K562 (cell line): ENCODE data around the gene MAN1B1. TPM values are rescaled to one million over a fixed set of nuclear protein-coding genes. Genes with fewer than 3 reads are reported as not detected.
A peak's percentile ranks its signal among the peaks of the same experiment; 100 is the strongest.

ENCODE experiments used
- ATAC-seq: fragments of 200-7000 bp; cut with Tn5 transposase; 3 replicates; pipeline ENCODE4 v1.9.1; 2020; ENCODE audit warnings: moderate library complexity
- BruUV-seq: library from RNA; stranded (reverse); fragments of 400-500 nt; replicated peaks from 2 replicates; lab custom pipeline; 2021; lab: Mats Ljungman, UMichigan
- CTCF ChIA-PET: fragments of 300-600 bp; formaldehyde crosslinking; extraction: SDS; loops from one replicate; lab custom pipeline; 2021; ENCODE audit warnings: low intra/inter-chr PET ratio; lab: Yijun Ruan, JAX
- POLR2A ChIA-PET: fragments of 300-600, 350-650 bp; sonication (Branson Sonifier 250); formaldehyde crosslinking; extraction: SDS; loops from one replicate; lab custom pipeline; 2021; ENCODE audit warnings: antibody characterized with exemption, inconsistent platforms; lab: Yijun Ruan, JAX
- DNase-seq, 4 experiments: peaks; one replicate each; pipeline versions ENCODE4 v3.0.0 to v3.0.0-alpha.2; 2011 to 2018; ENCODE audit warnings: low spot score in 3 of 4, mixed read lengths in 3 of 4; ENCODE audit errors: extremely low read depth in 1 of 4
- FAIRE-seq: peaks from 2 replicates; lab custom pipeline; 2011; peaks lifted over from hg19 to GRCh38; lab: Jason Lieb, UNC
- H2AFZ ChIP-seq: 2 replicates; pipeline ENCODE4 v1.6.0; 2011; ENCODE audit warnings: low read depth, low read length, control low read depth, inconsistent platforms
- H3K27ac ChIP-seq: fragments of 200-600 bp; 3 replicates; pipeline ENCODE4 v1.8.0; 2011; ENCODE audit warnings: low read depth, mild to moderate bottlenecking, control low read depth, inconsistent platforms, low read length, moderate library complexity, mixed read lengths; ENCODE audit errors: extremely low read depth
- H3K27me3 ChIP-seq, 2 experiments: fragments of 300-600 bp in 1 of 2; 2 replicates in 1 of 2; 3 replicates in 1 of 2; pipeline versions ENCODE4 v1.6.0 to v1.8.0; 2011; ENCODE audit warnings: inconsistent platforms in 2 of 2, low read length in 2 of 2, mild to moderate bottlenecking in 1 of 2, mixed read lengths in 1 of 2, moderate library complexity in 1 of 2; ENCODE audit not compliant: control insufficient read depth in 2 of 2, insufficient read depth in 2 of 2
- H3K36me3 ChIP-seq: fragments of 300-600 bp; 3 replicates; pipeline ENCODE4 v1.8.0; 2011; ENCODE audit warnings: mild to moderate bottlenecking, low read length, inconsistent platforms; ENCODE audit not compliant: control insufficient read depth, insufficient read depth
- H3K4me1 ChIP-seq, 2 experiments: fragments of 200-600 bp in 1 of 2; replicated peaks in 1 of 2; 2 replicates in 1 of 2; 3 replicates in 1 of 2; pipeline versions ENCODE4 v1.5.1 to v1.8.0; 2011; ENCODE audit warnings: inconsistent platforms in 2 of 2, low read length in 2 of 2, mild to moderate bottlenecking in 1 of 2, mixed read lengths in 1 of 2, moderate library complexity in 1 of 2; ENCODE audit not compliant: control insufficient read depth in 2 of 2, insufficient read depth in 2 of 2
- H3K4me2 ChIP-seq: 2 replicates; pipeline ENCODE4 v1.6.1; 2011; ENCODE audit warnings: low read length, control low read depth, inconsistent platforms, mixed read lengths; ENCODE audit not compliant: insufficient read depth
- H3K4me3 ChIP-seq: fragments of 200-600 bp; sonication (generic), shearing (Covaris generic); 2 replicates; pipeline ENCODE4 v1.5.1; 2016; ENCODE audit warnings: control low read depth, inconsistent platforms
- H3K79me2 ChIP-seq: fragments of 200-600 bp; 3 replicates; pipeline ENCODE4 v1.8.0; 2011; ENCODE audit warnings: low read length, inconsistent platforms; ENCODE audit not compliant: control insufficient read depth, insufficient read depth
- H3K9ac ChIP-seq, 2 experiments: 2 replicates each; pipeline versions ENCODE4 v1.6.0 to v1.6.1; 2011; ENCODE audit warnings: low read depth in 2 of 2, low read length in 2 of 2, control low read depth in 1 of 2, inconsistent platforms in 1 of 2, mild to moderate bottlenecking in 1 of 2, mixed read lengths in 1 of 2; ENCODE audit not compliant: insufficient read depth in 1 of 2
- H3K9me1 ChIP-seq: one replicate; pipeline ENCODE4 v1.6.0; 2011; ENCODE audit warnings: inconsistent platforms, mild to moderate bottlenecking, low read length, moderate library complexity; ENCODE audit not compliant: control insufficient read depth, insufficient read depth
- H3K9me3 ChIP-seq: replicated peaks from 2 replicates; pipeline ENCODE4 v1.5.1; 2011; ENCODE audit warnings: low read depth, low read length, inconsistent platforms; ENCODE audit not compliant: control insufficient read depth, insufficient read depth
- H4K20me1 ChIP-seq: replicated peaks from 2 replicates; pipeline ENCODE4 v1.6.1; 2011; ENCODE audit warnings: low read length, inconsistent platforms, mixed read lengths; ENCODE audit not compliant: control insufficient read depth, insufficient read depth
- EHMT2 ChIP-seq: fragments of 450-650 bp; IDR thresholded peaks from 2 replicates; pipeline ENCODE4 v1.6.1; 2018; ENCODE audit warnings: antibody characterized with exemption
- MIER1 ChIP-seq: fragments of 450-650 bp; IDR thresholded peaks from 2 replicates; pipeline ENCODE4 v1.6.1; 2016; ENCODE audit warnings: antibody characterized with exemption, mild to moderate bottlenecking, low read depth
- POLR3G ChIP-seq: IDR thresholded peaks from 2 replicates; pipeline ENCODE4 v1.6.1; 2011; ENCODE audit not compliant: insufficient read length, insufficient replicate concordance; ENCODE audit errors: extremely low read depth
- RB1 ChIP-seq: fragments of 450-650 bp; IDR thresholded peaks from 2 replicates; pipeline ENCODE4 v1.6.1; 2017; ENCODE audit warnings: low read depth, mild to moderate bottlenecking
- WGBS: fragments of 100-300 bp; shearing (Covaris generic); methylation state at CpG from one replicate; pipeline ENCODE4 v1.1.6; 2016; ENCODE audit warnings: low coverage, mixed read lengths; ENCODE audit not compliant: insufficient coverage; ENCODE audit errors: missing lambda C conversion rate; 5-methylcytosine and 5-hydroxymethylcytosine counted together
- in situ Hi-C: fragments of 300-500 bp; cut with MboI; formaldehyde crosslinking; loops from 4 replicates; pipeline ENCODE4 v1.15.0; 2018; ENCODE audit warnings: inconsistent platforms, mixed read lengths
- intact Hi-C: fragments of 100-400 bp; cut with micrococcal nuclease; formaldehyde crosslinking; loops from 2 replicates; pipeline ENCODE4 v1.14.2; 2022
- polyA plus RNA-seq, 8 experiments: library from polyadenylated mRNA; depleted of rRNA in 4 of 8; stranded (reverse) in 5 of 8; unstranded in 3 of 8; fragments of >200 nt; fragmentation: Nextera tagmentation in 2 of 8; fragmentation: Illumina TruSeq in 1 of 8; extraction: Ambion mirVana in 2 of 8; extraction: Trizol in 1 of 8; gene quantifications; 2 replicates each; pipeline versions ENCODE4 v1.2.1 to v1.2.3, GENCODE V29; 2011 to 2014; ENCODE audit warnings: inconsistent platforms in 1 of 8, missing spikeins in 1 of 8
- total RNA-seq, 7 experiments: library from RNA; depleted of rRNA in 6 of 7; stranded (reverse); fragments of >200 nt in 6 of 7; fragmentation: Illumina TruSeq in 2 of 7; extraction: Trizol in 2 of 7; gene quantifications; 2 replicates each; pipeline versions ENCODE4 v1.2.1 to v1.2.3, GENCODE V29; 2011 to 2021; ENCODE audit warnings: low replicate concordance in 1 of 7
- TF ChIP-seq, protein P1 (sequence below), 2 experiments: fragments of 450-650 bp; formaldehyde crosslinking in 1 of 2; IDR thresholded peaks; 2 replicates each; pipeline versions ENCODE4 v1.4.0 to v1.6.1; 2014 to 2020; ENCODE audit warnings: mild to moderate bottlenecking in 2 of 2, borderline replicate concordance in 1 of 2, low read depth in 1 of 2

The MAN1B1 gene
- total and polyA plus RNA-seq, 9 of the 15 experiments (the other 6 are each of a cell fraction or from before 2014, with no cell fraction given) = 0.55 to 36.6 (median 27.3) TPM

DNA sequence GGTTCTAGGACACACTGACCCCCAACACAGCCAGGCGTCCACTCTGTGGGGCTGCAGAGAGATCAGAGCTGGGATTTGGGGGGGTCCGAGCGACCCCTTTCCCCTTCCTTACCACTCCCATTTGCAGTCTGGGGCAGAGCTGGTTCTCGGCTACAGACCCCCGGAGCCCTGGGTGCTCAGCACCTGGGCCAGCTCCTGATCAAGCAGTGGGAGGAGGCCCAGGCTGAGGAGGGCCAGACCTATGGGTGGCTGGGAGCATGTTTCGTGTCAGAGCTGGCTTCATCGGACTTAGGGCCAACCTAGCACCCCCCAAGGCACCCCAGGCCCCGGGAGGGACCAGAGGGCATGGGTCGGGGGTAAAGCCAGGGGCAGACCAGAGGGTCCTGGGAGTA lies 59.7 kb downstream of the MAN1B1 start:
- POLR2A ChIA-PET = interaction anchor here (0.6 to 1.0 kb wide), 3 partner anchors 9 to 358 kb away, joined by 3 to 5 read pairs (median 3); no protein-coding TSS in a partner anchor

More for the DNA sequence above, 59.7 kb downstream of the MAN1B1 start:
- no peak for ATAC-seq
- Histone ChIP-seq H3K27ac (no peak overlapping the region), H3K4me3 (no peak overlapping the region)
- TF ChIP-seq MIER1 (peak; percentile 53; the same call in 1 of the 2 replicates), EHMT2 (peak; percentile 27; the same call in 1 of the 2 replicates), RB1 (no peak), POLR3G (no peak)
- TF ChIP-seq, protein P1, sequence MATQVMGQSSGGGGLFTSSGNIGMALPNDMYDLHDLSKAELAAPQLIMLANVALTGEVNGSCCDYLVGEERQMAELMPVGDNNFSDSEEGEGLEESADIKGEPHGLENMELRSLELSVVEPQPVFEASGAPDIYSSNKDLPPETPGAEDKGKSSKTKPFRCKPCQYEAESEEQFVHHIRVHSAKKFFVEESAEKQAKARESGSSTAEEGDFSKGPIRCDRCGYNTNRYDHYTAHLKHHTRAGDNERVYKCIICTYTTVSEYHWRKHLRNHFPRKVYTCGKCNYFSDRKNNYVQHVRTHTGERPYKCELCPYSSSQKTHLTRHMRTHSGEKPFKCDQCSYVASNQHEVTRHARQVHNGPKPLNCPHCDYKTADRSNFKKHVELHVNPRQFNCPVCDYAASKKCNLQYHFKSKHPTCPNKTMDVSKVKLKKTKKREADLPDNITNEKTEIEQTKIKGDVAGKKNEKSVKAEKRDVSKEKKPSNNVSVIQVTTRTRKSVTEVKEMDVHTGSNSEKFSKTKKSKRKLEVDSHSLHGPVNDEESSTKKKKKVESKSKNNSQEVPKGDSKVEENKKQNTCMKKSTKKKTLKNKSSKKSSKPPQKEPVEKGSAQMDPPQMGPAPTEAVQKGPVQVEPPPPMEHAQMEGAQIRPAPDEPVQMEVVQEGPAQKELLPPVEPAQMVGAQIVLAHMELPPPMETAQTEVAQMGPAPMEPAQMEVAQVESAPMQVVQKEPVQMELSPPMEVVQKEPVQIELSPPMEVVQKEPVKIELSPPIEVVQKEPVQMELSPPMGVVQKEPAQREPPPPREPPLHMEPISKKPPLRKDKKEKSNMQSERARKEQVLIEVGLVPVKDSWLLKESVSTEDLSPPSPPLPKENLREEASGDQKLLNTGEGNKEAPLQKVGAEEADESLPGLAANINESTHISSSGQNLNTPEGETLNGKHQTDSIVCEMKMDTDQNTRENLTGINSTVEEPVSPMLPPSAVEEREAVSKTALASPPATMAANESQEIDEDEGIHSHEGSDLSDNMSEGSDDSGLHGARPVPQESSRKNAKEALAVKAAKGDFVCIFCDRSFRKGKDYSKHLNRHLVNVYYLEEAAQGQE (IDR thresholded peaks at IDR 0.05; ENCODE audit: borderline replicate concordance) = peak; percentile 78
- TF ChIP-seq, protein P1 (CRISPR knock-in tag; IDR thresholded peaks at IDR 0.05; ENCODE audit: low read depth) = no peak
- TF ChIP-seq, all 486 proteins: peak for 3
- no peak overlapping the region for H2AFZ ChIP-seq
- no peaks in the 10 kb centered on the region for H3K36me3 ChIP-seq
- H3K9me1 ChIP-seq = no peaks in the 10 kb centered on the region
- BruUV-seq = no TSS peak
- in situ Hi-C loops (no loop called here), intact Hi-C loops (no loop called here)
- no peaks in the 10 kb centered on the region for H3K9me3 ChIP-seq
- no peak overlapping the region for H3K9ac ChIP-seq
- H3K79me2 ChIP-seq = no peaks in the 10 kb centered on the region
- DNase-seq (peak in 1 of 4 experiments; percentile 19), FAIRE-seq (no peak)
- 0 out of 2 replicates have a peak, but pooled peaks cover 5% of the 10 kb centered on the region for H4K20me1 ChIP-seq
- CTCF ChIA-PET = interaction anchor here (0.6 kb wide), 1 partner anchor 113 kb away, joined by 3 read pairs; no protein-coding TSS in a partner anchor
- H3K27me3 ChIP-seq = peaks cover 9 to 25% of the 10 kb centered on the region in 2 experiments; a peak in 4 of 5 replicates
- peaks cover 8 to 52% of the 10 kb centered on the region in 2 experiments; a peak in 3 of 5 replicates for H3K4me1 ChIP-seq
- WGBS = 20% methylated on average over 5 of the region's 9 CpGs
- H3K4me2 ChIP-seq = no peak overlapping the region
